B cell (primary cell): Measurements from ENCODE around the gene FOXO1. TPM values are rescaled to one million over a fixed set of nuclear protein-coding genes. Genes with fewer than 3 reads are reported as not detected.

ENCODE experiments used
- ATAC-seq: fragments of 200-7000 bp; cut with Tn5 transposase; one replicate; pipeline ENCODE4 v1.10.0; 2021; ENCODE audit warnings: low read depth, mild to moderate bottlenecking, moderate number of reproducible peaks, moderate library complexity
- CTCF ChIA-PET: fragments of 350-600 bp; sonication (Branson Sonifier 250); formaldehyde crosslinking; loops from one replicate; lab custom pipeline; 2021; ENCODE audit warnings: antibody characterized with exemption, inconsistent platforms; lab: Charles Lee
- POLR2A ChIA-PET: fragments of 350-600 bp; sonication (Branson Sonifier 250); formaldehyde crosslinking; loops from one replicate; lab custom pipeline; 2021; ENCODE audit warnings: antibody characterized with exemption; lab: Charles Lee
- DNase-seq: peaks from one replicate; pipeline ENCODE4 v3.0.0; 2013
- H2AFZ ChIP-seq: 2 replicates; pipeline ENCODE4 v1.6.1; 2012; ENCODE audit warnings: mild to moderate bottlenecking, low read depth, low read length; ENCODE audit not compliant: insufficient read depth, poor library complexity, severe bottlenecking
- H3K27ac ChIP-seq, 2 donors: 1 replicate in 1 of 2; 2 replicates in 1 of 2; pipeline ENCODE4 v1.5.1; 2012 to 2013; ENCODE audit warnings: low read length in 2 of 2, mild to moderate bottlenecking in 2 of 2, moderate library complexity in 1 of 2
- H3K27me3 ChIP-seq, 4 experiments: fragments of 200-600 bp in 1 of 4; sonication (generic) in 1 of 4; replicated peaks in 1 of 4; 1 replicate in 2 of 4; 2 replicates in 2 of 4; pipeline versions ENCODE4 v1.6.1 to v1.7.0; 2013 to 2016; ENCODE audit warnings: low read length in 3 of 4, mild to moderate bottlenecking in 2 of 4, mixed read lengths in 1 of 4, moderate library complexity in 1 of 4; ENCODE audit not compliant: insufficient read depth in 4 of 4, control insufficient read depth in 3 of 4; ENCODE audit errors: control extremely low read depth in 1 of 4
- H3K36me3 ChIP-seq, 2 experiments: replicated peaks in 1 of 2; 1 replicate in 1 of 2; 2 replicates in 1 of 2; pipeline versions ENCODE4 v1.6.1 to v1.7.1; 2013; ENCODE audit warnings: low read length in 1 of 2; ENCODE audit not compliant: insufficient read depth in 2 of 2, control insufficient read depth in 1 of 2; ENCODE audit errors: control extremely low read depth in 1 of 2, extremely low read depth in 1 of 2
- H3K4me1 ChIP-seq, 2 donors: fragments of 200-600 bp in 1 of 2; sonication (generic) in 1 of 2; 1 replicate in 1 of 2; 2 replicates in 1 of 2; pipeline versions ENCODE4 v1.5.1 to v1.6.1; 2013 to 2017; ENCODE audit warnings: low read length in 2 of 2; ENCODE audit not compliant: control insufficient read depth in 2 of 2, insufficient read depth in 2 of 2
- H3K4me2 ChIP-seq: replicated peaks from 2 replicates; pipeline ENCODE3; 2012; ENCODE audit warnings: mild to moderate bottlenecking, low read depth, low read length; ENCODE audit not compliant: poor library complexity, severe bottlenecking
- H3K4me3 ChIP-seq, 5 experiments: fragments of 200-600 bp in 1 of 5; sonication (generic) in 1 of 5; 1 replicate in 3 of 5; 2 replicates in 2 of 5; pipeline versions ENCODE4 v1.5.1 to v1.7.0; 2011 to 2016; ENCODE audit warnings: low read length in 4 of 5, mild to moderate bottlenecking in 4 of 5, low read depth in 2 of 5, control low read depth in 1 of 5, moderate library complexity in 1 of 5; ENCODE audit not compliant: insufficient read depth in 1 of 5; ENCODE audit errors: control extremely low read depth in 1 of 5, extremely low read depth in 1 of 5
- H3K79me2 ChIP-seq: fragments of 200-600 bp; sonication (generic); one replicate; pipeline ENCODE4 v1.6.0; 2016; ENCODE audit warnings: low read length; ENCODE audit not compliant: control insufficient read depth, insufficient read depth
- H3K9ac ChIP-seq: fragments of 200-600 bp; sonication (generic); 2 replicates; pipeline ENCODE4 v1.6.1; 2017; ENCODE audit warnings: mild to moderate bottlenecking, low read length, moderate library complexity
- H3K9me3 ChIP-seq, 3 donors: one replicate each; pipeline versions ENCODE4 v1.6.1 to v1.7.1; 2013; ENCODE audit warnings: low read length in 2 of 3; ENCODE audit not compliant: control insufficient read depth in 2 of 3, insufficient read depth in 1 of 3; ENCODE audit errors: control extremely low read depth in 1 of 3
- H4K20me1 ChIP-seq: 2 replicates; pipeline ENCODE4 v1.6.0; 2012; ENCODE audit warnings: mild to moderate bottlenecking, low read length; ENCODE audit not compliant: insufficient read depth, control insufficient read depth, poor library complexity, severe bottlenecking
- H3K27ac Mint-ChIP-seq: one replicate; pipeline ENCODE4 v1.8.0; 2021; ENCODE audit warnings: mixed read lengths
- H3K27me3 Mint-ChIP-seq: one replicate; pipeline ENCODE4 v1.8.0; 2021; ENCODE audit warnings: mixed read lengths
- H3K4me1 Mint-ChIP-seq: one replicate; pipeline ENCODE4 v1.8.0; 2021; ENCODE audit warnings: mixed read lengths
- H3K4me3 Mint-ChIP-seq: one replicate; pipeline ENCODE4 v1.8.0; 2021; ENCODE audit warnings: mixed read lengths
- H3K9me3 Mint-ChIP-seq: one replicate; pipeline ENCODE4 v1.8.0; 2022; ENCODE audit warnings: mixed read lengths; ENCODE audit not compliant: insufficient read depth
- EZH2 ChIP-seq: IDR thresholded peaks from 2 replicates; pipeline ENCODE4 v1.6.1; 2012; ENCODE audit warnings: borderline replicate concordance, low read depth, mild to moderate bottlenecking, moderate library complexity, low read length; ENCODE audit not compliant: insufficient read depth, poor library complexity, severe bottlenecking
- WGBS: methylation state at CpG from one replicate; pipeline ENCODE4 v1.1.5; 2013; ENCODE audit warnings: missing lambda C conversion rate; ENCODE audit not compliant: insufficient coverage; 5-methylcytosine and 5-hydroxymethylcytosine counted together
- intact Hi-C: fragments of 100-400 bp; cut with micrococcal nuclease; formaldehyde crosslinking; loops from one replicate; pipeline ENCODE4 v1.10.0; 2022
- polyA plus RNA-seq: library from polyadenylated mRNA; depleted of rRNA; stranded (reverse); fragments of >200 nt; gene quantifications from 2 replicates; pipeline ENCODE4 v1.2.3, GENCODE V29; 2012
- total RNA-seq, 2 donors: library from RNA; stranded (reverse); fragments of 120-200 nt in 1 of 2; gene quantifications; 1 replicate in 1 of 2; 2 replicates in 1 of 2; pipeline versions ENCODE4 v1.2.3 to v1.2.4, GENCODE V29; 2013 to 2022
- TF ChIP-seq, protein P1 (sequence below): fragments of 200-600 bp; IDR thresholded peaks from one replicate; pipeline ENCODE4 v1.8.0; 2022; ENCODE audit warnings: antibody characterized with exemption, mild to moderate bottlenecking

FOXO1 gene
- total and polyA plus RNA-seq, 2 donors (not counting 1 experiment from before 2014, with no cell fraction given): 22.8 to 77.9 TPM

DNA sequence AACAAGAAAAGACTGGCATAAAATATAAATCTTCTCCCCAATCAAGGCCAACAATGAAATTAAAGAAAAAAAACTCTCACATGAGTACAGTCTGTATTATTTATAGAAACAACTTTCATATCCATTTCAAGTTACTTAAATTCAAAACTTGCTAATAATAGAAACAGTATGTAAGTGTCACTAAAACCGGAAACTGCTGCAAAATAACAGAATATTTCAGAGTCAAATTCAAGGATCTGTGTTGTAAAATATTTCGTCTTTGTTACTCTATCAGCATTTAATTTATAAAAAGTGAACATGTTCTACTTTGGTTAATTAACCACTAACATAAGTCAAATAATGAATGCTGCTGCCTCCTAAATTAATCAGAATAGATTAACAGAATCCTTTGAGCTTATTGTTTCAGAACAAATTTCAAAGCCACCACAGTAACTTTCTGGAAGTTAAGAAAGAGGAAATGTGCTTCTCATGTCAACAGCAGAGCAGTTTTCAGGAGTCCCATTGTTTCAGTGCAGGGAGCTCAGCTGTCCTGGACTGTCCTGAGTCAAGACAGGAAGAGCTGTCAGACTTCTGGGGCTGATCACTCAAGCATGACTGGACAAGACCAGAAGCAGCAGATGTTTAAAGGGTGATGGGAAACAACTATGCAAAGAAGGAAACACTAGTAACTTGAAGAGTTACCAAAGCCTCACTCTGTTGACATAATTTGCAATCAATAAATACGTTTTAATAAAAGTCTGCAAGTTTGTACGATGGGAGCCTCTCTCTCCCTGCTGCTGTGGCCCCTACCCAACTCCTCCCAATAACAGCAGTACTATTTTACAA, 76.9 kb downstream of the FOXO1 start:
- peak overlapping the region; percentile 50 for H3K9ac ChIP-seq
- H3K27ac ChIP-seq: peak overlapping the region; percentile 85 to 95
- no peaks in the 10 kb centered on the region for H3K9me3 Mint-ChIP-seq
- H3K4me2 ChIP-seq: peak overlapping the region; percentile 77
- no CpG with 5 or more reads among the region's 4 CpGs for WGBS
- ATAC-seq (peak; percentile 91), DNase-seq (peak; percentile 83)
- peak overlapping the region; percentile 89 for H3K27ac Mint-ChIP-seq
- H2AFZ ChIP-seq: no peak overlapping the region
- H3K27me3 Mint-ChIP-seq: no peaks in the 10 kb centered on the region
- ChIA-PET CTCF (interaction anchor here (0.8 to 1.5 kb wide), 5 partner anchors 63 to 520 kb away, joined by 3 to 4 read pairs (median 3); no protein-coding TSS in a partner anchor), POLR2A (interaction anchor here (0.5 to 1.3 kb wide), 4 partner anchors 10 to 144 kb away, joined by 3 to 8 read pairs (median 4); no protein-coding TSS in a partner anchor)
- peak overlapping the region; percentile 12 to 58 (median 24) for H3K4me3 ChIP-seq
- peaks cover 94% of the 10 kb centered on the region for H3K4me1 Mint-ChIP-seq
- peak overlapping the region; percentile 65 for H3K4me3 Mint-ChIP-seq
- no peaks in the 10 kb centered on the region for H3K36me3 ChIP-seq
- TF ChIP-seq, protein P1, sequence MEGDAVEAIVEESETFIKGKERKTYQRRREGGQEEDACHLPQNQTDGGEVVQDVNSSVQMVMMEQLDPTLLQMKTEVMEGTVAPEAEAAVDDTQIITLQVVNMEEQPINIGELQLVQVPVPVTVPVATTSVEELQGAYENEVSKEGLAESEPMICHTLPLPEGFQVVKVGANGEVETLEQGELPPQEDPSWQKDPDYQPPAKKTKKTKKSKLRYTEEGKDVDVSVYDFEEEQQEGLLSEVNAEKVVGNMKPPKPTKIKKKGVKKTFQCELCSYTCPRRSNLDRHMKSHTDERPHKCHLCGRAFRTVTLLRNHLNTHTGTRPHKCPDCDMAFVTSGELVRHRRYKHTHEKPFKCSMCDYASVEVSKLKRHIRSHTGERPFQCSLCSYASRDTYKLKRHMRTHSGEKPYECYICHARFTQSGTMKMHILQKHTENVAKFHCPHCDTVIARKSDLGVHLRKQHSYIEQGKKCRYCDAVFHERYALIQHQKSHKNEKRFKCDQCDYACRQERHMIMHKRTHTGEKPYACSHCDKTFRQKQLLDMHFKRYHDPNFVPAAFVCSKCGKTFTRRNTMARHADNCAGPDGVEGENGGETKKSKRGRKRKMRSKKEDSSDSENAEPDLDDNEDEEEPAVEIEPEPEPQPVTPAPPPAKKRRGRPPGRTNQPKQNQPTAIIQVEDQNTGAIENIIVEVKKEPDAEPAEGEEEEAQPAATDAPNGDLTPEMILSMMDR: no peak
- no peak for TF ChIP-seq EZH2
- H3K4me1 ChIP-seq: peaks cover 91 to 98% of the 10 kb centered on the region in 2 donors
- intact Hi-C loops: loop anchor here (1.0 to 10.0 kb wide), 9 partner anchors 8 to 1555 kb away; partner anchors contain the start of genes NHLRC3 and PROSER1
- no peaks in the 10 kb centered on the region for H3K27me3 ChIP-seq
- H3K79me2 ChIP-seq: peaks cover 99% of the 10 kb centered on the region
- no peaks in the 10 kb centered on the region for H3K9me3 ChIP-seq
- H4K20me1 ChIP-seq: no peaks in the 10 kb centered on the region

DNA sequence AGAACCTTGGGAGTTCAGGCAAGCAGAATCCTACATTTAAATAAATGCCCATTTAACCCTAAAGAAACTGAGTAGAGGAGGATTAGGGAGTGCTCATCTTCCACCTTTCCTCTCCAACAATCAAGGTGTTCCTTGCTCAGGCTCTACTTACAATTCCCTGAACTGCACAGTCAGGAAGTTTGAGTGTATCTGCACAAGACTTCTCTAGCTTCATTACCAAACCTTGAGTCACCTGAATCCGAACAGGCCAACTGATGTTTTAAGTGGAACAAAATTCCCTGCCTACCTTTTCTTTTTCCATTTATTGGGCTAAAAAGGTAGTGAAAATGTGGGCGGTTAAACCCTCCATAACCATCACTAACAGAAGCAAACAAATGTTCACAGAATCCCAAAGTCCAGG, 78.3 kb downstream of the FOXO1 start:
- H4K20me1 ChIP-seq: no peaks in the 10 kb centered on the region
- H3K9me3 ChIP-seq: peaks cover 0 to 4% (median 1%) of the 10 kb centered on the region in 3 donors
- peaks cover 90 to 94% of the 10 kb centered on the region in 2 donors for H3K4me1 ChIP-seq
- Mint-ChIP-seq H3K4me3 (peak overlapping the region; percentile 55), H3K27me3 (no peaks in the 10 kb centered on the region), H3K4me1 (peaks cover 88% of the 10 kb centered on the region), H3K27ac (peak overlapping the region; percentile 32), H3K9me3 (peaks cover 6% of the 10 kb centered on the region)
- ATAC-seq: no peak
- intact Hi-C loops: loop anchor here (2.0 to 10.0 kb wide), 8 partner anchors 13 to 1553 kb away; partner anchors contain the start of genes NHLRC3 and PROSER1
- POLR2A ChIA-PET: no interaction called here
- H3K36me3 ChIP-seq: no peaks in the 10 kb centered on the region
- H3K27me3 ChIP-seq: no peaks in the 10 kb centered on the region
- WGBS: no CpG with 5 or more reads among the region's 2 CpGs
- CTCF ChIA-PET: no interaction called here
- no peak overlapping the region for H3K4me3 ChIP-seq
- H3K4me2 ChIP-seq: peak overlapping the region; percentile 77
- TF ChIP-seq, protein P1: no peak
- no peak for TF ChIP-seq EZH2
- peak overlapping the region; percentile 85 to 95 for H3K27ac ChIP-seq
- peaks cover 99% of the 10 kb centered on the region for H3K79me2 ChIP-seq
- no peak overlapping the region for H2AFZ ChIP-seq
- no peak for DNase-seq
- no peak overlapping the region for H3K9ac ChIP-seq
